H9 (cell line): ENCODE results near the gene BLOC1S3. TPM values are rescaled to one million over a fixed set of nuclear protein-coding genes. Genes with fewer than 3 reads are reported as not detected.

ENCODE experiments used
- DNase-seq: peaks from one replicate; pipeline ENCODE4 v3.0.0-alpha.2; 2017
- H2AFZ ChIP-seq: one replicate; pipeline ENCODE4 v1.6.1; 2013; ENCODE audit warnings: mild to moderate bottlenecking, low read length, control low read depth, moderate library complexity
- H2AK5ac ChIP-seq: 2 replicates; pipeline ENCODE4 v1.6.1; 2013; ENCODE audit warnings: low read length, control low read depth, mixed read lengths; ENCODE audit not compliant: insufficient read length
- H2BK120ac ChIP-seq: one replicate; pipeline ENCODE4 v1.6.1; 2013; ENCODE audit warnings: low read depth, mild to moderate bottlenecking, low read length, control low read depth, inconsistent platforms; ENCODE audit not compliant: poor library complexity, severe bottlenecking
- H2BK12ac ChIP-seq: 2 replicates; pipeline ENCODE4 v1.6.1; 2013; ENCODE audit warnings: low read length, control low read depth, mixed read lengths, low read depth; ENCODE audit not compliant: insufficient read length
- H2BK15ac ChIP-seq: 2 replicates; pipeline ENCODE4 v1.6.1; 2013; ENCODE audit warnings: low read depth, low read length, control low read depth
- H2BK20ac ChIP-seq: one replicate; pipeline ENCODE4 v1.6.1; 2013; ENCODE audit warnings: low read depth, mild to moderate bottlenecking, low read length, control low read depth, inconsistent platforms; ENCODE audit not compliant: poor library complexity, severe bottlenecking
- H2BK5ac ChIP-seq: 2 replicates; pipeline ENCODE4 v1.6.1; 2013; ENCODE audit warnings: low read length, control low read depth, mixed read lengths; ENCODE audit not compliant: insufficient read length
- H3K14ac ChIP-seq: 2 replicates; pipeline ENCODE4 v1.6.1; 2013; ENCODE audit warnings: low read length, control low read depth; ENCODE audit not compliant: insufficient read depth
- H3K18ac ChIP-seq: 2 replicates; pipeline ENCODE4 v1.6.1; 2013; ENCODE audit warnings: low read depth, mild to moderate bottlenecking, mixed read lengths, low read length, control low read depth; ENCODE audit not compliant: insufficient read length
- H3K23ac ChIP-seq: 2 replicates; pipeline ENCODE4 v1.6.1; 2013; ENCODE audit warnings: low read length, control low read depth, mixed read lengths, low read depth; ENCODE audit not compliant: insufficient read length
- H3K23me2 ChIP-seq: 2 replicates; pipeline ENCODE4 v1.6.1; 2013; ENCODE audit warnings: low read depth, mild to moderate bottlenecking, mixed read lengths, low read length, control low read depth; ENCODE audit not compliant: insufficient read length, poor library complexity, severe bottlenecking
- H3K27ac ChIP-seq: 2 replicates; pipeline ENCODE4 v1.5.1; 2013; ENCODE audit warnings: low read length, control low read depth, mixed read lengths, low read depth; ENCODE audit not compliant: insufficient read length
- H3K27me3 ChIP-seq: 2 replicates; pipeline ENCODE4 v1.6.1; 2013; ENCODE audit warnings: low read length, control low read depth, inconsistent platforms; ENCODE audit not compliant: insufficient read depth
- H3K4ac ChIP-seq: 2 replicates; pipeline ENCODE4 v1.6.1; 2013; ENCODE audit warnings: low read depth, mild to moderate bottlenecking, control low read depth, inconsistent platforms, low read length, moderate library complexity
- H3K4me1 ChIP-seq: 2 replicates; pipeline ENCODE4 v1.6.1; 2013; ENCODE audit warnings: low read length, control low read depth, inconsistent platforms; ENCODE audit not compliant: insufficient read depth
- H3K4me2 ChIP-seq: 2 replicates; pipeline ENCODE4 v1.6.1; 2013; ENCODE audit warnings: low read length, control low read depth, mixed read lengths; ENCODE audit not compliant: insufficient read length, insufficient read depth
- H3K56ac ChIP-seq: 2 replicates; pipeline ENCODE4 v1.6.1; 2013; ENCODE audit warnings: low read depth, mild to moderate bottlenecking, mixed read lengths, low read length, control low read depth; ENCODE audit not compliant: insufficient read length
- H3K79me1 ChIP-seq: 2 replicates; pipeline ENCODE4 v1.6.1; 2013; ENCODE audit warnings: low read depth, mild to moderate bottlenecking, moderate library complexity, low read length, control low read depth, inconsistent platforms; ENCODE audit not compliant: insufficient read depth, poor library complexity, severe bottlenecking
- H3K79me2 ChIP-seq: 2 replicates; pipeline ENCODE4 v1.6.1; 2013; ENCODE audit warnings: low read length, control low read depth, inconsistent platforms; ENCODE audit not compliant: insufficient read depth
- H3K9ac ChIP-seq: 2 replicates; pipeline ENCODE4 v1.6.1; 2013; ENCODE audit warnings: low read length, control low read depth, mixed read lengths; ENCODE audit not compliant: insufficient read length; ENCODE audit errors: extremely low read depth
- H3K9me3 ChIP-seq: one replicate; pipeline ENCODE4 v1.6.1; 2013; ENCODE audit warnings: low read depth, low read length, inconsistent platforms; ENCODE audit not compliant: control insufficient read depth
- H3T11ph ChIP-seq: one replicate; pipeline ENCODE4 v1.6.1; 2013; ENCODE audit warnings: mild to moderate bottlenecking, low read length, control low read depth, inconsistent platforms
- H4K20me1 ChIP-seq: one replicate; pipeline ENCODE4 v1.6.1; 2013; ENCODE audit not compliant: control insufficient read depth, insufficient read length, insufficient read depth
- H4K5ac ChIP-seq: 2 replicates; pipeline ENCODE4 v1.6.1; 2013; ENCODE audit warnings: low read depth, mild to moderate bottlenecking, mixed read lengths, low read length, control low read depth; ENCODE audit not compliant: insufficient read length
- H4K8ac ChIP-seq: replicated peaks from 2 replicates; pipeline ENCODE4 v1.6.1; 2013; ENCODE audit warnings: low read length, control low read depth, mixed read lengths, low read depth; ENCODE audit not compliant: insufficient read length
- H4K91ac ChIP-seq: 2 replicates; pipeline ENCODE4 v1.6.1; 2013; ENCODE audit warnings: low read depth, mild to moderate bottlenecking, moderate library complexity, mixed read lengths, low read length, control low read depth; ENCODE audit not compliant: insufficient read length
- H3K27ac Mint-ChIP-seq, 3 experiments: 2 replicates in 2 of 3; 3 replicates in 1 of 3; pipeline ENCODE4 v1.8.0; 2020 to 2021; ENCODE audit warnings: mixed read lengths in 3 of 3, mild to moderate bottlenecking in 1 of 3, moderate library complexity in 1 of 3
- H3K27me3 Mint-ChIP-seq: 2 replicates; pipeline ENCODE4 v1.8.0; 2021; ENCODE audit warnings: low read depth, mild to moderate bottlenecking, moderate library complexity, mixed read lengths
- H3K36me3 Mint-ChIP-seq, 3 experiments: 2 replicates in 2 of 3; 3 replicates in 1 of 3; pipeline ENCODE4 v1.8.0; 2020 to 2021; ENCODE audit warnings: low read depth in 3 of 3, mixed read lengths in 3 of 3; ENCODE audit not compliant: insufficient read depth in 1 of 3
- H3K4me1 Mint-ChIP-seq, 2 experiments: 2 replicates each; pipeline ENCODE4 v1.8.0; 2020; ENCODE audit warnings: mixed read lengths in 2 of 2
- H3K4me3 Mint-ChIP-seq, 2 experiments: 2 replicates in 1 of 2; 3 replicates in 1 of 2; pipeline ENCODE4 v1.8.0; 2020 to 2021; ENCODE audit warnings: mild to moderate bottlenecking in 2 of 2, mixed read lengths in 2 of 2, moderate library complexity in 1 of 2
- H3K9me3 Mint-ChIP-seq, 2 experiments: 2 replicates in 1 of 2; 3 replicates in 1 of 2; pipeline ENCODE4 v1.8.0; 2020; ENCODE audit warnings: mild to moderate bottlenecking in 2 of 2, mixed read lengths in 2 of 2, moderate library complexity in 1 of 2
- WGBS: extraction: QIAGEN DNeasy Blood & Tissue Kit; methylation state at CpG from one replicate; pipeline ENCODE4 v1.1.7; 2013; ENCODE audit warnings: missing lambda C conversion rate, low lambda C conversion rate, mixed read lengths; ENCODE audit not compliant: insufficient read length; ENCODE audit errors: extremely low coverage; 5-methylcytosine and 5-hydroxymethylcytosine counted together
- total RNA-seq: library from RNA; stranded (reverse); gene quantifications from 2 replicates; pipeline ENCODE4 v1.2.1, GENCODE V29; 2021
- TF ChIP-seq, protein P1 (sequence below): fragments of 200-600 bp; sonication (generic); conservative IDR thresholded peaks from 3 replicates; pipeline ENCODE4 v1.8.0; 2021; ENCODE audit warnings: antibody characterized with exemption, mild to moderate bottlenecking

The BLOC1S3 gene
- total RNA-seq, 1 experiment from 2014 or later: 9.2 TPM

DNA sequence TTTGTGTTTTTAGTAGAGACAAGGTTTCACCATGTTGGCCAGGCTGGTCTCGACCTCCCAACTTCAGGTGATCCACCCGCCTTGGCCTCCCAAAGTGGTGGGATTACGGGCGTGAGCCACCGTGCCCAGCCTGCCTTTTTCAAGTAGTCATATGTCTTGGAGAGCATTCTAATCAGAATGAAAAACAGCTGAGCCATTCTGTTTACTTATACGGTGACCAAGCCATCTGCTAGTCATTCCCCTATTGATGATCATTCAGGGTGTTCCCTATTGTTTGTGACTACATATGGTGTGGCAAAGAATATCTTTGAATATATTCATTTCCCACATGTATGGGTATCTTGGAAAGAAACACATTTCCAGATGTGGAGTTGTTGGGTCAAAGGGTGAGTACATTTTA is 17.2 kb downstream of the BLOC1S3 start:
- H3K18ac ChIP-seq: no peak overlapping the region
- H3K9ac ChIP-seq: no peak overlapping the region
- H3T11ph ChIP-seq: no peak overlapping the region
- Mint-ChIP-seq H3K4me3 (no peak overlapping the region), H3K9me3 (no peaks in the 10 kb centered on the region), H3K36me3 (no peaks in the 10 kb centered on the region), H3K27ac (no peak overlapping the region), H3K4me1 (no peaks in the 10 kb centered on the region), H3K27me3 (peaks cover 32% of the 10 kb centered on the region)
- no peaks in the 10 kb centered on the region for H4K20me1 ChIP-seq
- H2BK5ac ChIP-seq: no peak overlapping the region
- H2BK120ac ChIP-seq: no peak overlapping the region
- DNase-seq: no peak
- TF ChIP-seq, protein P1, sequence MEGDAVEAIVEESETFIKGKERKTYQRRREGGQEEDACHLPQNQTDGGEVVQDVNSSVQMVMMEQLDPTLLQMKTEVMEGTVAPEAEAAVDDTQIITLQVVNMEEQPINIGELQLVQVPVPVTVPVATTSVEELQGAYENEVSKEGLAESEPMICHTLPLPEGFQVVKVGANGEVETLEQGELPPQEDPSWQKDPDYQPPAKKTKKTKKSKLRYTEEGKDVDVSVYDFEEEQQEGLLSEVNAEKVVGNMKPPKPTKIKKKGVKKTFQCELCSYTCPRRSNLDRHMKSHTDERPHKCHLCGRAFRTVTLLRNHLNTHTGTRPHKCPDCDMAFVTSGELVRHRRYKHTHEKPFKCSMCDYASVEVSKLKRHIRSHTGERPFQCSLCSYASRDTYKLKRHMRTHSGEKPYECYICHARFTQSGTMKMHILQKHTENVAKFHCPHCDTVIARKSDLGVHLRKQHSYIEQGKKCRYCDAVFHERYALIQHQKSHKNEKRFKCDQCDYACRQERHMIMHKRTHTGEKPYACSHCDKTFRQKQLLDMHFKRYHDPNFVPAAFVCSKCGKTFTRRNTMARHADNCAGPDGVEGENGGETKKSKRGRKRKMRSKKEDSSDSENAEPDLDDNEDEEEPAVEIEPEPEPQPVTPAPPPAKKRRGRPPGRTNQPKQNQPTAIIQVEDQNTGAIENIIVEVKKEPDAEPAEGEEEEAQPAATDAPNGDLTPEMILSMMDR: no peak
- no peaks in the 10 kb centered on the region for H3K9me3 ChIP-seq
- H3K27me3 ChIP-seq: no peaks in the 10 kb centered on the region
- no peaks in the 10 kb centered on the region for H3K79me2 ChIP-seq
- H3K4me2 ChIP-seq: no peak overlapping the region
- H3K27ac ChIP-seq: no peak overlapping the region
- no peak overlapping the region for H4K91ac ChIP-seq
- H3K14ac ChIP-seq: no peak overlapping the region
- no peaks in the 10 kb centered on the region for H3K79me1 ChIP-seq
- H2AK5ac ChIP-seq: no peak overlapping the region
- no peak overlapping the region for H2BK12ac ChIP-seq
- H3K23ac ChIP-seq: no peak overlapping the region
- H3K56ac ChIP-seq: no peak overlapping the region
- H4K5ac ChIP-seq: no peak overlapping the region
- no CpG with 5 or more reads among the region's 6 CpGs for WGBS
- H2BK20ac ChIP-seq: no peak overlapping the region
- H4K8ac ChIP-seq: no peak overlapping the region
- no peaks in the 10 kb centered on the region for H3K4me1 ChIP-seq
- no peak overlapping the region for H3K4ac ChIP-seq
- H2BK15ac ChIP-seq: no peak overlapping the region
- H2AFZ ChIP-seq: no peak overlapping the region
- no peaks in the 10 kb centered on the region for H3K23me2 ChIP-seq
